Erythroblast (primary cell): Measurements from ENCODE around the gene SMIM11.
"Not testable (repeated sequence)": the region's sequence is repeated elsewhere in the genome, so short reads cannot be mapped to it uniquely, and the experiment has no call there.

Experiments
- GATA1 ChIP-seq: IDR thresholded peaks from 2 replicates; pipeline ENCODE4 v1.6.1; 2011; ENCODE audit warnings: low read depth, mild to moderate bottlenecking, control low read depth, low read length, moderate library complexity
- POLR2A ChIP-seq: IDR thresholded peaks from 2 replicates; pipeline ENCODE4 v1.6.1; 2011; ENCODE audit warnings: mild to moderate bottlenecking, low read length

DNA sequence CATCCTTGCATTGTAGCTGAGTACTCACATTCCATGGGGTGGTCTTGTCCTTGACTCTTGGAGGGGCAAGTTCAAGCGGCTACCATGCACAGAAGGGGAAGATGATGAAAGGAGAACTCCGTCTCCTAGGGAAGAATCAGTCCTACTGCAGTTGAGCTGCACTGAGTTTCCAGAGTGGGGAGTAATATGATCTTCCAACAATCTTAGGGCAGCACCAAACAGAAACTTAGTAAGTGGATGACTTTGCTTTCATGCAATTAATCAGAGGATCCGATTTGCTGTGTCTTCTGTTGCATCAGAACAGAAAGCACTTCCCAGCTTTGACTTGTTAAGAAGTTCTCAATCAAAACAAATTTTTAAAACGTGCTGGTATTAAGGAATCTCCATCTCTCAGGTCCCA, 48.5 kb downstream of the SMIM11 start, which contains the start of gene SMIM34:
- TF ChIP-seq POLR2A, GATA1: not testable (repeated sequence)
